Lung (tissue), 12 donors: Measurements from ENCODE around the gene KHK. TPM values are rescaled to one million over a fixed set of nuclear protein-coding genes. Genes with fewer than 3 reads are reported as not detected.

ENCODE experiments used
- ATAC-seq: fragments of 200-7000 bp; cut with Tn5 transposase; one replicate; pipeline ENCODE4 v1.9.1; 2020; ENCODE audit warnings: moderate number of reproducible peaks; ENCODE audit not compliant: insufficient read depth, low FRiP score
- DNase-seq, 3 donors: peaks; one replicate each; pipeline ENCODE4 v3.0.0-alpha.2; 2013 to 2017
- H3K27ac ChIP-seq, 2 donors: one replicate each; pipeline ENCODE4 v1.5.1; 2013; ENCODE audit warnings: mild to moderate bottlenecking in 2 of 2, moderate library complexity in 2 of 2, control low read depth in 1 of 2, inconsistent platforms in 1 of 2, low read depth in 1 of 2, low read length in 1 of 2
- H3K27me3 ChIP-seq, 3 donors: one replicate each; pipeline ENCODE4 v1.5.1; 2013; ENCODE audit warnings: low read length in 2 of 3; ENCODE audit not compliant: control insufficient read depth in 3 of 3, insufficient read depth in 3 of 3
- H3K36me3 ChIP-seq, 4 donors: one replicate each; pipeline ENCODE4 v1.5.1; 2013; ENCODE audit warnings: low read length in 4 of 4, mild to moderate bottlenecking in 1 of 4, moderate library complexity in 1 of 4; ENCODE audit not compliant: control insufficient read depth in 4 of 4, insufficient read depth in 4 of 4
- H3K4me1 ChIP-seq, 5 donors: one replicate each; pipeline ENCODE4 v1.5.1; 2013; ENCODE audit warnings: low read length in 5 of 5, mild to moderate bottlenecking in 2 of 5, moderate library complexity in 1 of 5; ENCODE audit not compliant: control insufficient read depth in 5 of 5, insufficient read depth in 5 of 5
- H3K4me3 ChIP-seq: one replicate; pipeline ENCODE4 v1.5.1; 2013; ENCODE audit warnings: mild to moderate bottlenecking, control low read depth, moderate library complexity
- H3K9ac ChIP-seq, 2 donors: one replicate each; pipeline ENCODE4 v1.5.1; 2013; ENCODE audit warnings: low read length in 2 of 2, control low read depth in 1 of 2; ENCODE audit not compliant: insufficient read depth in 1 of 2
- H3K9me3 ChIP-seq, 4 donors: one replicate each; pipeline ENCODE4 v1.5.1; 2013; ENCODE audit warnings: low read length in 3 of 4, mild to moderate bottlenecking in 1 of 4, moderate library complexity in 1 of 4; ENCODE audit not compliant: control insufficient read depth in 4 of 4, insufficient read depth in 3 of 4
- WGBS, 2 donors: extraction: QIAGEN DNeasy Blood & Tissue Kit; methylation state at CpG; one replicate each; pipeline ENCODE4 v1.1.7; 2013; 5-methylcytosine and 5-hydroxymethylcytosine counted together
- polyA plus RNA-seq, 2 donors: library from polyadenylated mRNA; stranded (reverse); fragments of 200-250 nt; gene quantifications; one replicate each; pipeline ENCODE4 v1.2.1, GENCODE V29; 2013
- total RNA-seq, 2 donors: library from RNA; depleted of rRNA in 1 of 2; stranded (reverse); fragments of >200 nt in 1 of 2; gene quantifications; one replicate each; pipeline ENCODE4 v1.2.1, GENCODE V29; 2014 to 2021
- TF ChIP-seq, protein P1 (sequence below): IDR thresholded peaks from 2 replicates; pipeline ENCODE4 v1.5.1; 2012; ENCODE audit warnings: mild to moderate bottlenecking; ENCODE audit errors: control extremely low read depth, extremely low read depth
- donor health status: control.
- donor health status: control.
- donor health status: Bipolar disorder and iron deficiency.
- donor health status: healthy.
- donor health status: DM: yes; HTN: yes; CAD: no.

The KHK gene
- total and polyA plus RNA-seq, 4 donors, result 1.6 to 7.6 (median 3.7) TPM

DNA sequence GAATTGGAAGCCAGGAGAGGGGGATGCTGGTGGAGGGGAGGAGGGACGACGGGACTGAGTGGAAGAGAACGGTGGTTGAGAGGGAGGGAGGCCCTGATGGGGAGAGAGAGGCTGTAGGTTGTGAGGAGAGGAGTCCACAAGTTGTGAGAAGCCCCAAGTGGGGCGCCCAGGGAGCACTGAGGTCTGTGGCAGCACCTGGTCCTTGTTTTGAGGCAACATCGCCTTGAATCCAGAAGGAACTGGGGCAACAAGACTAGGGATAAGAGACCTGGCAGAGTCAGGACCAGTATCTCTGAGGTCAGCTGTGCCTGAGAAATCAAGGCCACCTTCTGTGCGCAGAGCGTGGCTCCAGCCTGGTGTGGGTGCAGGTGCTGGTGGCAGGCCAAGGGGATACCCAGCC, 51.5 kb downstream of the KHK start:
- H3K27me3 ChIP-seq, result no peaks in the 10 kb centered on the region
- 84 to 90% methylated on average over 7 of the region's 7 CpGs for WGBS, 2 donors

GRCh38 chr2:27139310-27139709, 52.7 kb downstream of the KHK start, which contains the start of gene PRR30:
TSS of gene PRR30 (minus strand) at chr2:27139410. CDS start at chr2:27138329, 1,081 bp downstream.
- Histone ChIP-seq H3K9me3 (no peaks in the 10 kb centered on the region), H3K27ac (no peak within 1 kb of the TSS), H3K36me3 (no peaks in the 10 kb centered on the region), H3K4me3 (no peak within 1 kb of the TSS), H3K27me3 (peaks cover 0 to 2% (median 0%) of the 10 kb centered on the region in 3 donors), H3K9ac (no peak within 1 kb of the TSS), H3K4me1 (no peaks in the 10 kb centered on the region)
- TF ChIP-seq, protein P1, sequence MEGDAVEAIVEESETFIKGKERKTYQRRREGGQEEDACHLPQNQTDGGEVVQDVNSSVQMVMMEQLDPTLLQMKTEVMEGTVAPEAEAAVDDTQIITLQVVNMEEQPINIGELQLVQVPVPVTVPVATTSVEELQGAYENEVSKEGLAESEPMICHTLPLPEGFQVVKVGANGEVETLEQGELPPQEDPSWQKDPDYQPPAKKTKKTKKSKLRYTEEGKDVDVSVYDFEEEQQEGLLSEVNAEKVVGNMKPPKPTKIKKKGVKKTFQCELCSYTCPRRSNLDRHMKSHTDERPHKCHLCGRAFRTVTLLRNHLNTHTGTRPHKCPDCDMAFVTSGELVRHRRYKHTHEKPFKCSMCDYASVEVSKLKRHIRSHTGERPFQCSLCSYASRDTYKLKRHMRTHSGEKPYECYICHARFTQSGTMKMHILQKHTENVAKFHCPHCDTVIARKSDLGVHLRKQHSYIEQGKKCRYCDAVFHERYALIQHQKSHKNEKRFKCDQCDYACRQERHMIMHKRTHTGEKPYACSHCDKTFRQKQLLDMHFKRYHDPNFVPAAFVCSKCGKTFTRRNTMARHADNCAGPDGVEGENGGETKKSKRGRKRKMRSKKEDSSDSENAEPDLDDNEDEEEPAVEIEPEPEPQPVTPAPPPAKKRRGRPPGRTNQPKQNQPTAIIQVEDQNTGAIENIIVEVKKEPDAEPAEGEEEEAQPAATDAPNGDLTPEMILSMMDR, result no peak
- ATAC-seq, result no peak
- DNase-seq, result no peak
- WGBS, 2 donors, result 75 to 79% methylated on average over 4 of the region's 4 CpGs

More for the DNA sequence above, 51.5 kb downstream of the KHK start:
- Histone ChIP-seq H3K4me1 (peaks cover 0 to 7% (median 4%) of the 10 kb centered on the region in 5 donors), H3K36me3 (peaks cover 0 to 3% (median 0%) of the 10 kb centered on the region in 4 donors), H3K9me3 (no peaks in the 10 kb centered on the region), H3K27ac (no peak overlapping the region), H3K4me3 (no peak overlapping the region), H3K9ac (no peak overlapping the region)
- ATAC-seq (no peak), DNase-seq (no peak)
- TF ChIP-seq, protein P1, result no peak

DNA sequence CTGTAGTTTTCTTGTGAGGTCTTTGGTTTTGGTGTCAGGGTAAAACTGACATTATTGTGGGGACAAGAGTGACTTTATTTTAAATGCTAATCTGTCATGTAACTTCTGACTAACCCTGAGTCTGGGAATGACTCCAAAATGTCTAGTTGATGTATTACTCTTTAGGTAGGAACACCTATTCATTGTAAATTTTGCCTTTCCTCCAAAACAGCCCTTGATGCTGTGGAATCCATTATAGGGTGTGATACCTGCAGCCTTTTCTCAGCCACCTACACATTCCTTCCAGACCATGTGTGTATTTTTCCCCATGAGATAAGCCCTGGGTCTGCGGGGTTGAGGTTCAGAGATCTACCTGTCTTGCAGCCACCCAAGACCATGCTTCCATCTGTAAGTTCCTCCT, 56.7 kb downstream of the KHK start:
- DNase-seq, result no peak
- Histone ChIP-seq H3K36me3 (no peaks in the 10 kb centered on the region), H3K9me3 (no peaks in the 10 kb centered on the region), H3K9ac (no peak overlapping the region), H3K4me3 (no peak overlapping the region), H3K4me1 (no peaks in the 10 kb centered on the region), H3K27ac (no peak overlapping the region), H3K27me3 (peaks cover 0 to 2% (median 0%) of the 10 kb centered on the region in 3 donors)
- ATAC-seq, result no peak
- WGBS, 2 donors, result 68 to 92% methylated on average over 1 of the region's 1 CpG
- TF ChIP-seq, protein P1, result no peak

- no peaks in the 10 kb centered on the region for H3K36me3 ChIP-seq
- H3K27ac ChIP-seq, result no peak overlapping the region
- H3K4me3 ChIP-seq, result no peak overlapping the region
- DNase-seq, result no peak
- H3K4me1 ChIP-seq, result no peaks in the 10 kb centered on the region
- peaks cover 0 to 2% (median 0%) of the 10 kb centered on the region in 3 donors for H3K27me3 ChIP-seq
- TF ChIP-seq, protein P1, result no peak
- no peak for ATAC-seq
- WGBS, 2 donors, result 81 to 89% methylated on average over 2 of the region's 2 CpGs
- H3K9ac ChIP-seq, result no peak overlapping the region
- H3K9me3 ChIP-seq, result no peaks in the 10 kb centered on the region
Measured at GRCh38 chr2:27145682-27146081, 59.1 kb downstream of the KHK start.
